Panc1 (cell line): Measurements from ENCODE around the gene TGFBI. TPM values are rescaled to one million over a fixed set of nuclear protein-coding genes. Genes with fewer than 3 reads are reported as not detected.

ENCODE experiments used
- ATAC-seq: fragments of 200-7000 bp; cut with Tn5 transposase; 2 replicates; pipeline ENCODE4 v1.9.1; 2020; ENCODE audit warnings: mild to moderate bottlenecking, moderate library complexity
- BruUV-seq: library from RNA; stranded (reverse); fragments of 400-500 nt; replicated peaks from 2 replicates; lab custom pipeline; 2021; lab: Mats Ljungman, UMichigan
- CTCF ChIA-PET: fragments of 300-600 bp; sonication (Branson Sonifier 250); formaldehyde crosslinking; loops from one replicate; lab custom pipeline; 2022; ENCODE audit warnings: antibody characterized with exemption; lab: Charles Lee
- POLR2A ChIA-PET: fragments of 300-600 bp; sonication (Branson Sonifier 250); formaldehyde crosslinking; loops from one replicate; lab custom pipeline; 2022; ENCODE audit warnings: antibody characterized with exemption; lab: Charles Lee
- DNase-seq: peaks from one replicate; pipeline ENCODE4 v3.0.0-alpha.2; 2010; ENCODE audit warnings: low read depth, low spot score
- H3K27ac ChIP-seq: 2 replicates; pipeline ENCODE4 v1.5.1; 2011; ENCODE audit warnings: mild to moderate bottlenecking, low read length, inconsistent platforms
- H3K27me3 ChIP-seq: fragments of 200-500 bp; sonication (Bioruptor generic); 2 replicates; pipeline ENCODE4 v1.6.0; 2014; ENCODE audit warnings: low read length, inconsistent platforms; ENCODE audit not compliant: control insufficient read depth, insufficient read depth
- H3K36me3 ChIP-seq: fragments of 200-500 bp; sonication (Bioruptor generic); 2 replicates; pipeline ENCODE4 v1.5.1; 2014; ENCODE audit warnings: inconsistent platforms, mild to moderate bottlenecking, low read length, moderate library complexity; ENCODE audit not compliant: control insufficient read depth, insufficient read depth
- H3K4me1 ChIP-seq: 2 replicates; pipeline ENCODE4 v1.5.1; 2011; ENCODE audit warnings: inconsistent platforms, mild to moderate bottlenecking, low read length, moderate library complexity; ENCODE audit not compliant: control insufficient read depth, insufficient read depth
- H3K4me3 ChIP-seq, 2 experiments: 2 replicates each; pipeline ENCODE4 v1.5.1; 2011 to 2012; ENCODE audit warnings: low read depth in 2 of 2, low read length in 2 of 2, mild to moderate bottlenecking in 2 of 2, inconsistent platforms in 1 of 2, moderate library complexity in 1 of 2
- H3K9me3 ChIP-seq: fragments of 200-500 bp; sonication (Bioruptor generic); 2 replicates; pipeline ENCODE4 v1.5.1; 2014; ENCODE audit warnings: low read depth, mild to moderate bottlenecking, inconsistent platforms, low read length, moderate library complexity; ENCODE audit not compliant: control insufficient read depth, insufficient read depth
- POLR2AphosphoS5 ChIP-seq: IDR thresholded peaks from 2 replicates; pipeline ENCODE4 v1.6.1; 2012; ENCODE audit warnings: mild to moderate bottlenecking, low read depth, low read length, moderate library complexity
- SIN3A ChIP-seq: IDR thresholded peaks from 2 replicates; pipeline ENCODE4 v1.6.1; 2012; ENCODE audit warnings: low read depth, mild to moderate bottlenecking, low read length, moderate library complexity, borderline replicate concordance; ENCODE audit not compliant: insufficient read depth
- TCF7L2 ChIP-seq: IDR thresholded peaks from 2 replicates; pipeline ENCODE4 v1.6.1; 2011; ENCODE audit warnings: mild to moderate bottlenecking, low read depth, low read length, inconsistent platforms
- in situ Hi-C: cut with HindIII; loops from 2 replicates; pipeline ENCODE4 v1.10.0; 2016; ENCODE audit warnings: low sequenced_read_pairs, low pct_unique_long_range_greater_than_20kb
- intact Hi-C: fragments of 100-400 bp; cut with micrococcal nuclease; formaldehyde crosslinking; loops from one replicate; pipeline ENCODE4 v1.10.0; 2022; ENCODE audit not compliant: unreplicated experiment
- total RNA-seq: library from RNA; stranded (reverse); gene quantifications from one replicate; pipeline ENCODE4 v1.2.1, GENCODE V29; 2021; ENCODE audit not compliant: unreplicated experiment
- TF ChIP-seq, protein P1 (sequence below), 2 experiments: IDR thresholded peaks; 2 replicates each; pipeline ENCODE4 v1.6.1; 2011 to 2012; ENCODE audit warnings: low read depth in 2 of 2, control low read depth in 1 of 2, low read length in 1 of 2, mild to moderate bottlenecking in 1 of 2, moderate library complexity in 1 of 2; ENCODE audit not compliant: insufficient read depth in 1 of 2
- TF ChIP-seq, protein P2 (sequence below): fragments of 450-650 bp; IDR thresholded peaks from 2 replicates; pipeline ENCODE4 v1.5.1; 2017; ENCODE audit warnings: mild to moderate bottlenecking

The TGFBI gene
- total RNA-seq, 1 experiment from 2014 or later = 314 TPM

DNA sequence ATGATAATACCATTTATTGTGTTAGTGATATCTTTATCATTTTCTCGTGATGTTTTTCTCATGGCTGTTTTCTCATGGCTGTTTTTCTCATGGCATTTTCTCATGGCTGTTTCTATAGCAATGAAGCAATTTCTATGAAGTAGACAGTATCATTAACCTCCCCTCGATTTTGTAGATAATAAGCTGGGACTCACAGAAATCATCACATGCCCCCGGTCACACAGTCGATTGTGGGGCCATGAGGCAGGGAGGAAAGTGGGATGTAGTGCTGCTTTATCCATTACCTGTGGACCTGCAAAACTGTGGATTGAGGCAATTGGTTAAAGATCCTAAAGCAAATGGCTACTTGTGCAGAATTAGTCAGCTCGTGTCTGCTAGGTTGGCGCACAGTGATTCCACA, 47.3 kb downstream of the TGFBI start:
- H3K4me3 ChIP-seq = no peak overlapping the region
- TF ChIP-seq SIN3A = no peak
- no peak for TF ChIP-seq POLR2AphosphoS5
- no peak for TF ChIP-seq TCF7L2
- TF ChIP-seq, protein P1, sequence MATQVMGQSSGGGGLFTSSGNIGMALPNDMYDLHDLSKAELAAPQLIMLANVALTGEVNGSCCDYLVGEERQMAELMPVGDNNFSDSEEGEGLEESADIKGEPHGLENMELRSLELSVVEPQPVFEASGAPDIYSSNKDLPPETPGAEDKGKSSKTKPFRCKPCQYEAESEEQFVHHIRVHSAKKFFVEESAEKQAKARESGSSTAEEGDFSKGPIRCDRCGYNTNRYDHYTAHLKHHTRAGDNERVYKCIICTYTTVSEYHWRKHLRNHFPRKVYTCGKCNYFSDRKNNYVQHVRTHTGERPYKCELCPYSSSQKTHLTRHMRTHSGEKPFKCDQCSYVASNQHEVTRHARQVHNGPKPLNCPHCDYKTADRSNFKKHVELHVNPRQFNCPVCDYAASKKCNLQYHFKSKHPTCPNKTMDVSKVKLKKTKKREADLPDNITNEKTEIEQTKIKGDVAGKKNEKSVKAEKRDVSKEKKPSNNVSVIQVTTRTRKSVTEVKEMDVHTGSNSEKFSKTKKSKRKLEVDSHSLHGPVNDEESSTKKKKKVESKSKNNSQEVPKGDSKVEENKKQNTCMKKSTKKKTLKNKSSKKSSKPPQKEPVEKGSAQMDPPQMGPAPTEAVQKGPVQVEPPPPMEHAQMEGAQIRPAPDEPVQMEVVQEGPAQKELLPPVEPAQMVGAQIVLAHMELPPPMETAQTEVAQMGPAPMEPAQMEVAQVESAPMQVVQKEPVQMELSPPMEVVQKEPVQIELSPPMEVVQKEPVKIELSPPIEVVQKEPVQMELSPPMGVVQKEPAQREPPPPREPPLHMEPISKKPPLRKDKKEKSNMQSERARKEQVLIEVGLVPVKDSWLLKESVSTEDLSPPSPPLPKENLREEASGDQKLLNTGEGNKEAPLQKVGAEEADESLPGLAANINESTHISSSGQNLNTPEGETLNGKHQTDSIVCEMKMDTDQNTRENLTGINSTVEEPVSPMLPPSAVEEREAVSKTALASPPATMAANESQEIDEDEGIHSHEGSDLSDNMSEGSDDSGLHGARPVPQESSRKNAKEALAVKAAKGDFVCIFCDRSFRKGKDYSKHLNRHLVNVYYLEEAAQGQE (IDR thresholded peaks at IDR 0.05; ENCODE audit: insufficient read depth in 1 of 2, low read depth in 2 of 2, low read length in 1 of 2) = no peak
- TF ChIP-seq, protein P2, sequence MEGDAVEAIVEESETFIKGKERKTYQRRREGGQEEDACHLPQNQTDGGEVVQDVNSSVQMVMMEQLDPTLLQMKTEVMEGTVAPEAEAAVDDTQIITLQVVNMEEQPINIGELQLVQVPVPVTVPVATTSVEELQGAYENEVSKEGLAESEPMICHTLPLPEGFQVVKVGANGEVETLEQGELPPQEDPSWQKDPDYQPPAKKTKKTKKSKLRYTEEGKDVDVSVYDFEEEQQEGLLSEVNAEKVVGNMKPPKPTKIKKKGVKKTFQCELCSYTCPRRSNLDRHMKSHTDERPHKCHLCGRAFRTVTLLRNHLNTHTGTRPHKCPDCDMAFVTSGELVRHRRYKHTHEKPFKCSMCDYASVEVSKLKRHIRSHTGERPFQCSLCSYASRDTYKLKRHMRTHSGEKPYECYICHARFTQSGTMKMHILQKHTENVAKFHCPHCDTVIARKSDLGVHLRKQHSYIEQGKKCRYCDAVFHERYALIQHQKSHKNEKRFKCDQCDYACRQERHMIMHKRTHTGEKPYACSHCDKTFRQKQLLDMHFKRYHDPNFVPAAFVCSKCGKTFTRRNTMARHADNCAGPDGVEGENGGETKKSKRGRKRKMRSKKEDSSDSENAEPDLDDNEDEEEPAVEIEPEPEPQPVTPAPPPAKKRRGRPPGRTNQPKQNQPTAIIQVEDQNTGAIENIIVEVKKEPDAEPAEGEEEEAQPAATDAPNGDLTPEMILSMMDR = no peak
- ATAC-seq (no peak), DNase-seq (no peak)
- BruUV-seq = no TSS peak
- H3K27ac ChIP-seq = no peak overlapping the region
- no peaks in the 10 kb centered on the region for H3K36me3 ChIP-seq
- intact Hi-C loops = no loop called here
- H3K9me3 ChIP-seq = no peaks in the 10 kb centered on the region
- no peaks in the 10 kb centered on the region for H3K4me1 ChIP-seq
- ChIA-PET POLR2A (no interaction called here), CTCF (no interaction called here)
- in situ Hi-C loops = no loop called here
- H3K27me3 ChIP-seq = no peaks in the 10 kb centered on the region

DNA sequence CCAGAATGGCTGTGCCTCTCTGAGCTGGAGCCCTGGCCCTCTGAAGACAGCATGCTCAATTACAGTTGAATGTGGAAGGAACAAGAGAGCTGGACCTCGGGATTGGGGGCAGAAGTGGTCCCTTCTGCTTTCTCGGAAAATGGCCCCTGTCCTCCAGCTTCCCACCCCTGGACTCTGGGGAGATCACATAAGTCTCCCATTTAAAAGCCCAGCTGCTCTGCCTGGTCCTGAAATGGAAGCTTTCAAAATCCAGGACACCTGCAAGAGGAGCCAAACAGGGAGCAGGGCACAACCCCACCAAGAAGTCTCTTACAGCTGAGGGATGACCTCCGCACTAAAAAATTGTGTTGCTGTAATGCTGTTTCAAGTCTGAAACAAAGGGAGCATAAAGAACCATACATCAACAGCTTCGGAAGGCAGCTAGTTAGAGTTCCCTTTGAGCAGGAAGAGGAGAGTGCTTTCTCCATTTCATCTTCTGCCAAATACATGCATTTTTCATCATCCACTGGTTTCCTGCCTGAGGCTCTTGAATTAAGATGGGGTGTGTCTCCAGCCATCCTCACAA, 48.2 kb downstream of the TGFBI start:
- Histone ChIP-seq H3K9me3 (no peaks in the 10 kb centered on the region), H3K36me3 (no peaks in the 10 kb centered on the region), H3K27me3 (no peaks in the 10 kb centered on the region), H3K4me3 (no peak overlapping the region), H3K27ac (no peak overlapping the region), H3K4me1 (no peaks in the 10 kb centered on the region)
- no peak for TF ChIP-seq TCF7L2
- TF ChIP-seq, protein P2 = no peak
- TF ChIP-seq, protein P1 (IDR thresholded peaks at IDR 0.05; ENCODE audit: insufficient read depth in 1 of 2, low read depth in 2 of 2, low read length in 1 of 2) = no peak
- no peak for TF ChIP-seq SIN3A
- ATAC-seq (no peak), DNase-seq (no peak)
- CTCF ChIA-PET = no interaction called here
- intact Hi-C loops = no loop called here
- POLR2A ChIA-PET = no interaction called here
- in situ Hi-C loops = no loop called here
- no TSS peak for BruUV-seq
